GM19240 (cell line): Measurements from ENCODE around the gene MT1E.
"Not testable (repeated sequence)": the region's sequence is repeated elsewhere in the genome, so short reads cannot be mapped to it uniquely, and the experiment has no call there.

Experiments used
- DNase-seq: peaks from one replicate; pipeline ENCODE4 v3.0.0; 2011; ENCODE audit warnings: low spot score; ENCODE audit not compliant: insufficient read length

MT1E gene

GRCh38 chr16:56670620-56670934 lies 45.0 kb downstream of the MT1E start:
- no peak for DNase-seq

GRCh38 chr16:56671691-56672090 lies 46.1 kb downstream of the MT1E start:
- DNase-seq: not testable (repeated sequence)

- not testable (repeated sequence) for DNase-seq
Observed at GRCh38 chr16:56672171-56672570, 46.6 kb downstream of the MT1E start.

GRCh38 chr16:56672761-56673536 lies 47.4 kb downstream of the MT1E start:
- DNase-seq: no peak

- DNase-seq: no peak
Observed at GRCh38 chr16:56673921-56674320, 48.3 kb downstream of the MT1E start.

GRCh38 chr16:56674570-56674969 lies 49.0 kb downstream of the MT1E start:
- not testable (repeated sequence) for DNase-seq

GRCh38 chr16:56675685-56676210 lies 50.2 kb downstream of the MT1E start:
- no peak for DNase-seq
